Heart left ventricle (tissue), 13 donors: Measurements from ENCODE around the gene ETV7.

ENCODE experiments used
- CTCF ChIP-seq, 12 donors: fragments of 200-600 bp; sonication (generic) in 4 of 12; IDR thresholded peaks; one replicate each; pipeline versions ENCODE4 v1.5.0 to v1.8.0; 2018 to 2022; ENCODE audit warnings: antibody characterized with exemption in 12 of 12, mild to moderate bottlenecking in 5 of 12
- POLR2A ChIP-seq, 2 donors: fragments of 450-650 bp; IDR thresholded peaks; one replicate each; pipeline ENCODE4 v1.6.1; 2017; ENCODE audit warnings: antibody characterized with exemption in 2 of 2, mild to moderate bottlenecking in 2 of 2, moderate library complexity in 2 of 2
- donor health status: ischemic (EF 13 %, LVEDD 7.1; RV severe dilation, severe dysfunction).
- donor health status: DM: no; HTN: yes; CAD: no.
- donor health status: DM: no; HTN: no; CAD: no.
- donor health status: ischemic (EF 25% LVEDD 6.9; RV normal size, moderate dysfunction).
- donor health status: ischemic (EF 25% LVEDD 5.7; RV mildly dilated, moderate dysfunction).
- donor health status: ischemic (EF 35%, LVEDD 5.7; RV mildly dilated, moderate dysfunction).
- donor health status: nonischemic (EF 11% LVEDD 7.7; RV severe dilation, severe dysfunction).
- donor health status: DM: yes; HTN: yes; CAD: no.
- donor health status: PGD.
- donor health status: ischemic (EF 29% LVEDD 5.4; RV normal size, mild dysfunction).
- donor health status: nonischemic (EF 23%, LVEDD 6.1; RV moderate dilation, normal function).

DNA sequence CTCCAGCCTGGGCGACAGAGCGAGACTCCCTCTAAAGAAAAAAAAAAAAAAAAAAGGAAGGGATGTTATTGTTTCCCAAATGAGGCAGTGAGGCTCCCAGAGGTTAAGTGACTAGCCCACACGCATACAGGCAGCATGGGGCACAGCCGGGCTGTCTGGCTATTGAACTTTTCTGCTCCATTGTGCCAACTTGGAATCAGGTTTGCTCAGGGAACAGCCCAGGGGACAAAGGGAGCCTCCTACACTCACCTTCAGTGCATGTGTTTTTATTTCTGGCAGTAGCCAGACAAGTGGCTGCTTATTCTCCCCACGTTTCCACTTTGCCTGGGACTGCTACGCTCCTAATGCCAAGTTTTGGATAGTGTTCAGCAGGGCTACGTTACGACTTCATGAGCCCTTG lies 10.7 kb downstream of the ETV7 start:
- TF ChIP-seq CTCF (IDR thresholded peaks at IDR 0.05): no peak
- TF ChIP-seq POLR2A (IDR thresholded peaks at IDR 0.05): no peak
